CD1c-positive myeloid dendritic cell (primary cell): Measurements from ENCODE around the gene MGST1.
A peak's percentile ranks its signal among the peaks of the same experiment; 100 is the strongest.
"Not testable (repeated sequence)": the region's sequence is repeated elsewhere in the genome, so short reads cannot be mapped to it uniquely, and the experiment has no call there.

Source experiments
- DNase-seq: peaks from one replicate; pipeline ENCODE4 v3.0.0-alpha.2; 2016; ENCODE audit errors: extremely low spot score

MGST1 gene

GRCh38 chr12:16352481-16352880, 5.0 kb downstream of the MGST1 start:
- peak; percentile 8 for DNase-seq

GRCh38 chr12:16358878-16359277, 11.4 kb downstream of the MGST1 start:
- peak; percentile 62 for DNase-seq

- peak; percentile 70 for DNase-seq
These were observed 12.4 kb downstream of the MGST1 start for GRCh38 chr12:16359512-16360491.

GRCh38 chr12:16361142-16361783, 13.8 kb downstream of the MGST1 start:
- DNase-seq, result no peak

GRCh38 chr12:16362550-16362949, 15.1 kb downstream of the MGST1 start:
- DNase-seq, result no peak

GRCh38 chr12:16369156-16369555, 21.7 kb downstream of the MGST1 start:
- no peak for DNase-seq

GRCh38 chr12:16370096-16370495, 22.7 kb downstream of the MGST1 start:
- DNase-seq, result no peak

GRCh38 chr12:16382652-16383312, 35.3 kb downstream of the MGST1 start:
- not testable (repeated sequence) for DNase-seq

GRCh38 chr12:16384732-16385131, 37.3 kb downstream of the MGST1 start:
- no peak for DNase-seq

GRCh38 chr12:16385782-16386646, 38.6 kb downstream of the MGST1 start:
- peak; percentile 8 for DNase-seq

GRCh38 chr12:16387919-16388318, 40.5 kb downstream of the MGST1 start:
- DNase-seq, result no peak

- peak; percentile 19 for DNase-seq
These were observed 42.1 kb downstream of the MGST1 start for GRCh38 chr12:16389594-16389993.

GRCh38 chr12:16392846-16393535, 45.5 kb downstream of the MGST1 start:
- peak; percentile 7 for DNase-seq

GRCh38 chr12:16399101-16399500, 51.7 kb downstream of the MGST1 start:
- peak; percentile 12 for DNase-seq

GRCh38 chr12:16401835-16402234, 54.4 kb downstream of the MGST1 start:
- not testable (repeated sequence) for DNase-seq

GRCh38 chr12:16407346-16407745, 59.9 kb downstream of the MGST1 start:
- DNase-seq, result peak; percentile 82
